HepG2 (cell line): ENCODE data around the gene NES. TPM values are rescaled to one million over a fixed set of nuclear protein-coding genes. Genes with fewer than 3 reads are reported as not detected.

Experiments
- ARNT2 ChIP-seq: sonication (generic); formaldehyde crosslinking; IDR thresholded peaks from 2 replicates; pipeline ENCODE4 v1.8.0; 2022; ENCODE audit warnings: mild to moderate bottlenecking, low read depth, missing genetic modification reagents, moderate library complexity
- HNF4A ChIP-seq: sonication (generic); formaldehyde crosslinking; IDR thresholded peaks from 2 replicates; pipeline ENCODE4 v1.4.0; 2020; ENCODE audit warnings: missing genetic modification reagents
- HNRNPK ChIP-seq: fragments of 200-400 bp; formaldehyde crosslinking; IDR thresholded peaks from 2 replicates; pipeline ENCODE4 v1.6.1; 2018; ENCODE audit warnings: low read length, low read depth, moderate library complexity, mild to moderate bottlenecking; ENCODE audit not compliant: poor library complexity, severe bottlenecking
- HOXA9 ChIP-seq: sonication (generic); formaldehyde crosslinking; IDR thresholded peaks from 2 replicates; pipeline ENCODE4 v1.8.1; 2022; ENCODE audit warnings: missing genetic modification reagents, mild to moderate bottlenecking, moderate library complexity, borderline replicate concordance
- KDM2A ChIP-seq: sonication (generic); formaldehyde crosslinking; IDR thresholded peaks from 2 replicates; pipeline ENCODE4 v1.4.0; 2020; ENCODE audit warnings: low read depth, missing genetic modification reagents, borderline replicate concordance
- MYC ChIP-seq: sonication (generic); formaldehyde crosslinking; IDR thresholded peaks from 2 replicates; pipeline ENCODE4 v1.9.0; 2021; ENCODE audit warnings: missing genetic modification reagents, borderline replicate concordance
- RAD21 ChIP-seq: fragments of 450-650 bp; formaldehyde crosslinking; IDR thresholded peaks from 2 replicates; pipeline ENCODE4 v1.5.0; 2020; ENCODE audit warnings: mild to moderate bottlenecking
- REPIN1 ChIP-seq: sonication (generic); formaldehyde crosslinking; IDR thresholded peaks from 2 replicates; pipeline ENCODE4 v1.8.0; 2022; ENCODE audit warnings: missing genetic modification reagents, low read depth, mild to moderate bottlenecking, borderline replicate concordance
- ZFP90 ChIP-seq: sonication (generic); formaldehyde crosslinking; IDR thresholded peaks from 2 replicates; pipeline ENCODE4 v1.8.0; 2022; ENCODE audit warnings: missing genetic modification reagents, mild to moderate bottlenecking, inconsistent platforms, borderline replicate concordance
- ZNF446 ChIP-seq: sonication (generic); formaldehyde crosslinking; IDR thresholded peaks from 2 replicates; pipeline ENCODE4 v1.5.0; 2020; ENCODE audit warnings: mild to moderate bottlenecking, missing genetic modification reagents
- ZNF501 ChIP-seq: sonication (generic); formaldehyde crosslinking; IDR thresholded peaks from 2 replicates; pipeline ENCODE4 v1.5.1; 2020; ENCODE audit warnings: mild to moderate bottlenecking, moderate library complexity, missing genetic modification reagents
- ZNF768 ChIP-seq: sonication (generic); formaldehyde crosslinking; IDR thresholded peaks from 2 replicates; pipeline ENCODE4 v1.4.0; 2020; ENCODE audit warnings: missing genetic modification reagents
- ZNF777 ChIP-seq: sonication (generic); formaldehyde crosslinking; IDR thresholded peaks from 2 replicates; pipeline ENCODE4 v1.4.0; 2020; ENCODE audit warnings: missing genetic modification reagents
- polyA plus RNA-seq, 8 experiments: library from polyadenylated mRNA; depleted of rRNA in 3 of 8; stranded (reverse) in 7 of 8; unstranded in 1 of 8; fragments of >200 nt; fragmentation: Illumina TruSeq in 4 of 8; extraction: Trizol in 4 of 8; gene quantifications; 2 replicates each; pipeline versions ENCODE4 v1.2.1 to v1.2.3, GENCODE V29; 2011 to 2016; ENCODE audit warnings: low read depth in 4 of 8, missing spikeins in 1 of 8, mixed read lengths in 1 of 8; ENCODE audit not compliant: insufficient read depth in 1 of 8
- total RNA-seq, 5 experiments: library from RNA; depleted of rRNA; stranded (reverse); fragments of >200 nt; fragmentation: Illumina TruSeq; extraction: Trizol; gene quantifications; 2 replicates each; pipeline ENCODE4 v1.2.3, GENCODE V29; 2016; ENCODE audit warnings: low read depth in 1 of 5
- TF ChIP-seq, protein P1 (sequence below): sonication (generic); formaldehyde crosslinking; IDR thresholded peaks from 2 replicates; pipeline ENCODE4 v1.8.0; 2022; ENCODE audit warnings: missing genetic modification reagents, mild to moderate bottlenecking, borderline replicate concordance
- TF ChIP-seq, protein P2 (sequence below): sonication (generic); formaldehyde crosslinking; IDR thresholded peaks from 2 replicates; pipeline ENCODE4 v1.4.0; 2020; ENCODE audit warnings: missing genetic modification reagents

Gene NES
- total and polyA plus RNA-seq, 2 of the 13 experiments (the other 11 are each of a cell fraction or from before 2014, with no cell fraction given), result 1.7 to 16.6 TPM

DNA sequence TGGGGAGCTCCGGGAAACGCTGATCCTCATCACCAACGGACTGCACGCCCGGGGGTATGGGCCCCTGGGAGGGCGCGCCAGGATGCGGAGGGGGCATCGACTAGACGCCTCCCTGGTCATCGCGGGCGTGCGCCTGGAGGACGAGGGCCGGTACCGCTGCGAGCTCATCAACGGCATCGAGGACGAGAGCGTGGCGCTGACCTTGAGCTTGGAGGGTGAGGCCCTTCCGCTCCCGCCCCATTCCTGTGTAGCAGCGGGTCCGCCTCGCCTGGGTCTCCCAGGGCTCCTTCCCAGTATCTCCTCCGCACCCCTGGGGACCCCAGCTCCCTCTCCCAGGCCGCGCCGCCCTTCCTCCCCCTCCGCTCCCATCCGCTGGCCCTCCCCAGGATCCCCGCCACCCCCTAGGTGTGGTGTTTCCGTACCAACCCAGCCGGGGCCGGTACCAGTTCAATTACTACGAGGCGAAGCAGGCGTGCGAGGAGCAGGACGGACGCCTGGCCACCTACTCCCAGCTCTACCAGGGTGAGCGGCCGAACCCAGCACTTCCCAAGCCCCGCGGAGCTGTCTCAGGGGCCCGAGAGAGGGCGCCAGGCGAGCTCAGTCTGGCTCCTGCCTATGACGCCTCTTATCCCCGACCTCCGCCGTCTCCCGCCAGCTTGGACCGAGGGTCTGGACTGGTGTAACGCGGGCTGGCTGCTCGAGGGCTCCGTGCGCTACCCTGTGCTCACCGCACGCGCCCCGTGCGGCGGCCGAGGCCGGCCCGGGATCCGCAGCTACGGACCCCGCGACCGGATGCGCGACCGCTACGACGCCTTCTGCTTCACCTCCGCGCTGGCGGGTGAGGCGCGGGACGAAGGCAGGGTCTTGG, 53.0 kb downstream of the NES start (continued):
- TF ChIP-seq, protein P1, sequence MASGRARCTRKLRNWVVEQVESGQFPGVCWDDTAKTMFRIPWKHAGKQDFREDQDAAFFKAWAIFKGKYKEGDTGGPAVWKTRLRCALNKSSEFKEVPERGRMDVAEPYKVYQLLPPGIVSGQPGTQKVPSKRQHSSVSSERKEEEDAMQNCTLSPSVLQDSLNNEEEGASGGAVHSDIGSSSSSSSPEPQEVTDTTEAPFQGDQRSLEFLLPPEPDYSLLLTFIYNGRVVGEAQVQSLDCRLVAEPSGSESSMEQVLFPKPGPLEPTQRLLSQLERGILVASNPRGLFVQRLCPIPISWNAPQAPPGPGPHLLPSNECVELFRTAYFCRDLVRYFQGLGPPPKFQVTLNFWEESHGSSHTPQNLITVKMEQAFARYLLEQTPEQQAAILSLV (CRISPR knock-in tag), result 0 out of 2 replicates have a peak, but pooled peaks have one; percentile 56
- 0 out of 2 replicates have a peak, but pooled peaks have one; percentile 35 for TF ChIP-seq ZNF768
- TF ChIP-seq ZFP90 (CRISPR knock-in tag), result 0 out of 2 replicates have a peak, but pooled peaks have one; percentile 38
- TF ChIP-seq ZNF777, result peak; percentile 83
- TF ChIP-seq KDM2A (CRISPR knock-in tag), result 0 out of 2 replicates have a peak, but pooled peaks have one; percentile 4
- TF ChIP-seq RAD21, result 0 out of 2 replicates have a peak, but pooled peaks have one; percentile 11
- 0 out of 2 replicates have a peak, but pooled peaks have one; percentile 10 for TF ChIP-seq HNF4A (CRISPR knock-in tag)
- peak; percentile 36 for TF ChIP-seq HNRNPK
- TF ChIP-seq HOXA9 (CRISPR knock-in tag), result 0 out of 2 replicates have a peak, but pooled peaks have one; percentile 36
- no peak for TF ChIP-seq ZNF446
- TF ChIP-seq ZNF501 (CRISPR knock-in tag), result peak; percentile 27; the same call in 1 of the 2 replicates
- peak; percentile 24; the same call in 1 of the 2 replicates for TF ChIP-seq REPIN1 (CRISPR knock-in tag)
- peak; percentile 40; the same call in 1 of the 2 replicates for TF ChIP-seq MYC
- TF ChIP-seq, protein P2, sequence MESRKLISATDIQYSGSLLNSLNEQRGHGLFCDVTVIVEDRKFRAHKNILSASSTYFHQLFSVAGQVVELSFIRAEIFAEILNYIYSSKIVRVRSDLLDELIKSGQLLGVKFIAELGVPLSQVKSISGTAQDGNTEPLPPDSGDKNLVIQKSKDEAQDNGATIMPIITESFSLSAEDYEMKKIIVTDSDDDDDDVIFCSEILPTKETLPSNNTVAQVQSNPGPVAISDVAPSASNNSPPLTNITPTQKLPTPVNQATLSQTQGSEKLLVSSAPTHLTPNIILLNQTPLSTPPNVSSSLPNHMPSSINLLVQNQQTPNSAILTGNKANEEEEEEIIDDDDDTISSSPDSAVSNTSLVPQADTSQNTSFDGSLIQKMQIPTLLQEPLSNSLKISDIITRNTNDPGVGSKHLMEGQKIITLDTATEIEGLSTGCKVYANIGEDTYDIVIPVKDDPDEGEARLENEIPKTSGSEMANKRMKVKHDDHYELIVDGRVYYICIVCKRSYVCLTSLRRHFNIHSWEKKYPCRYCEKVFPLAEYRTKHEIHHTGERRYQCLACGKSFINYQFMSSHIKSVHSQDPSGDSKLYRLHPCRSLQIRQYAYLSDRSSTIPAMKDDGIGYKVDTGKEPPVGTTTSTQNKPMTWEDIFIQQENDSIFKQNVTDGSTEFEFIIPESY (CRISPR knock-in tag), result peak; percentile 66
- 0 out of 2 replicates have a peak, but pooled peaks have one; percentile 24 for TF ChIP-seq ARNT2 (CRISPR knock-in tag)
